HG03439 (cell line): ENCODE data around the gene ETDC.

ENCODE experiments used
- ATAC-seq: cut with Tn5 transposase; IDR thresholded peaks from one replicate; pipeline ENCODE4 v1.9.1; 2021; ENCODE audit warnings: mild to moderate bottlenecking, moderate library complexity; ENCODE audit not compliant: unreplicated experiment

The ETDC gene

GRCh38 chrX:135345107-135345589, 35.9 kb downstream of the ETDC start:
- ATAC-seq = no peak

GRCh38 chrX:135346975-135347374, 37.7 kb downstream of the ETDC start:
- no peak for ATAC-seq

GRCh38 chrX:135347381-135348016, 38.2 kb downstream of the ETDC start:
- ATAC-seq = no peak

- ATAC-seq = no peak
Measured at GRCh38 chrX:135354288-135354687, 45.0 kb downstream of the ETDC start.
